ENCODE data around the gene PTPRU. TPM values are rescaled to one million over a fixed set of nuclear protein-coding genes. Genes with fewer than 3 reads are reported as not detected.

The PTPRU gene
- total RNA-seq, 2 donors from 2014 or later, result 24.1 to 40.2 TPM

- TF ChIP-seq CTCF (IDR thresholded peaks at IDR 0.05) (no peak), POLR2A (IDR thresholded peaks at IDR 0.05) (no peak)
- no peak for ATAC-seq
- DNase-seq, result no peak
- H3K4me3 ChIP-seq, result no peak overlapping the region
- H3K36me3 ChIP-seq (replicated peaks in 1 of 2; ENCODE audit: insufficient read depth in 1 of 2, low read depth in 2 of 2), result no peaks in the 10 kb centered on the region
- intact Hi-C loops (cut with DNase I), result no loop called here
- no peak overlapping the region for H3K27ac ChIP-seq
- no peaks in the 10 kb centered on the region for H3K9me3 ChIP-seq
- 86 to 92% methylated on average over 9 to 10 of the region's 10 CpGs for WGBS, 2 donors
- no peaks in the 10 kb centered on the region for H3K27me3 ChIP-seq
- H3K4me1 ChIP-seq, result peaks cover 23% of the 10 kb centered on the region
These were observed 18.9 kb downstream of the PTPRU start for GRCh38 chr1:29255134-29255666.

GRCh38 chr1:29256394-29256793 lies 20.1 kb downstream of the PTPRU start:
- Histone ChIP-seq H3K27me3 (no peaks in the 10 kb centered on the region), H3K4me3 (no peak overlapping the region), H3K36me3 (replicated peaks in 1 of 2; ENCODE audit: insufficient read depth in 1 of 2, low read depth in 2 of 2) (no peaks in the 10 kb centered on the region), H3K9me3 (no peaks in the 10 kb centered on the region), H3K4me1 (peaks cover 23% of the 10 kb centered on the region), H3K27ac (peak overlapping the region in 1 of 4 donors; percentile 36)
- intact Hi-C loops (cut with DNase I), result no loop called here
- TF ChIP-seq CTCF (IDR thresholded peaks at IDR 0.05), result no peak
- no peak for TF ChIP-seq POLR2A (IDR thresholded peaks at IDR 0.05)
- DNase-seq (peak in 1 of 4 donors; percentile 24), ATAC-seq (no peak)
- 62 to 75% methylated on average over 4 to 5 of the region's 5 CpGs for WGBS, 2 donors

GRCh38 chr1:29256979-29257804 lies 20.9 kb downstream of the PTPRU start:
- peaks cover 23% of the 10 kb centered on the region for H3K4me1 ChIP-seq
- DNase-seq, result peak; percentile 45 to 59 (median 54)
- ATAC-seq, result peak; percentile 51
- WGBS, 2 donors, result 49 to 62% methylated on average over 8 to 11 of the region's 11 CpGs
- H3K9me3 ChIP-seq, result no peaks in the 10 kb centered on the region
- H3K27me3 ChIP-seq, result no peaks in the 10 kb centered on the region
- TF ChIP-seq CTCF (IDR thresholded peaks at IDR 0.05), result no peak
- no peak for TF ChIP-seq POLR2A (IDR thresholded peaks at IDR 0.05)
- no peak overlapping the region for H3K4me3 ChIP-seq
- intact Hi-C loops (cut with DNase I), result no loop called here
- H3K36me3 ChIP-seq (replicated peaks in 1 of 2; ENCODE audit: insufficient read depth in 1 of 2, low read depth in 2 of 2), result no peaks in the 10 kb centered on the region
- peak overlapping the region in 3 of 4 donors; percentile 1 to 43 (median 3) for H3K27ac ChIP-seq

- Histone ChIP-seq H3K4me3 (no peak overlapping the region), H3K36me3 (replicated peaks in 1 of 2; ENCODE audit: insufficient read depth in 1 of 2, low read depth in 2 of 2) (no peaks in the 10 kb centered on the region), H3K27me3 (no peaks in the 10 kb centered on the region), H3K27ac (no peak overlapping the region), H3K4me1 (peaks cover 23% of the 10 kb centered on the region), H3K9me3 (no peaks in the 10 kb centered on the region)
- TF ChIP-seq POLR2A (IDR thresholded peaks at IDR 0.05) (no peak), CTCF (IDR thresholded peaks at IDR 0.05) (no peak)
- no peak for DNase-seq
- intact Hi-C loops (cut with DNase I), result no loop called here
- ATAC-seq, result no peak
- 93 to 94% methylated on average over 13 to 15 of the region's 16 CpGs for WGBS, 2 donors
These were observed 22.1 kb downstream of the PTPRU start for GRCh38 chr1:29258189-29258975.
